Measurements from ENCODE around the gene KRT40.

The KRT40 gene

DNA sequence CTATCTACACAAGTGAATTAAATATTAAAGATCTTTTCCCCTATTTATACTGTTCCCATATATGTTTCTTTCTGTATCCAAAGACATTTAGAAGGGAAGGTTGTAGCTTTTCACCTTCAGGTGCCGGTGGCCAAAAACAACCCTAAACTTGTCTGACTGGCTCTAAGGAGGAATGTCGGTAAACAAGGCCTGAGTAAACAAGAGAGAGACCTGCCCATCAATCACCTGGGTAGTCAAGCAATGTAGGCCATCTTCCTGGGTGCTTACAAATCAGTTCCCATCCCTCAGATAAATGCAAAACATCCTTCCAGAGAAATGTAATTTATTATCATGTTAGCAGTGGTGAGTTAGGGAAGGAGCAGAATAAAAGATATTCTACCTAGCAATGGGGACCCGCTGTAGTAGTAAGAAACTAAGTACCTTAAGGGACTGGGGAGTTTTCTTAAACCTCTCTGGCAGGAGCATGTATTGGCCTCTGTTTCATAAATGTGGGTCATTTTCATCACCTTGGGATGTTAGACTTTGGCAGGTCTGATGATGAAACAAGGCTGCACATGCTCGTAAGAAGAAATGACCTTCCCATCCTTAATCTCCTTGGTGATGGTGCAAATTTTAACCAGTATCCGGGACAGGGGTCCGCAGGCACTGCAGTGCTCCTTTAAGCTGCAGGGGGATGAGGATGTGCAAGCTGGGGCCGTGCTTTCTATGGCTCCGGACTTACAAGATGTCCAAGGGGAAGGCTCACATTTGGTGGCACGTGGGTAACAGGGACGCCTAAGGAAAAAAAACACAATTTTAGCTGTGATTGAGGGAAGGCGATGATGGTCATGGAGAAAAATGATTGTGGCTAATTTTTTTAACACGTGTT lies 25.8 kb downstream of the KRT40 start:
- 84% methylated on average over 11 of the region's 12 CpGs for WGBS
- H3K36me3 ChIP-seq (ENCODE audit: control insufficient read depth in 1 of 2, insufficient read depth in 2 of 2, low read depth in 1 of 2, low read length in 2 of 2), result no peaks in the 10 kb centered on the region

DNA sequence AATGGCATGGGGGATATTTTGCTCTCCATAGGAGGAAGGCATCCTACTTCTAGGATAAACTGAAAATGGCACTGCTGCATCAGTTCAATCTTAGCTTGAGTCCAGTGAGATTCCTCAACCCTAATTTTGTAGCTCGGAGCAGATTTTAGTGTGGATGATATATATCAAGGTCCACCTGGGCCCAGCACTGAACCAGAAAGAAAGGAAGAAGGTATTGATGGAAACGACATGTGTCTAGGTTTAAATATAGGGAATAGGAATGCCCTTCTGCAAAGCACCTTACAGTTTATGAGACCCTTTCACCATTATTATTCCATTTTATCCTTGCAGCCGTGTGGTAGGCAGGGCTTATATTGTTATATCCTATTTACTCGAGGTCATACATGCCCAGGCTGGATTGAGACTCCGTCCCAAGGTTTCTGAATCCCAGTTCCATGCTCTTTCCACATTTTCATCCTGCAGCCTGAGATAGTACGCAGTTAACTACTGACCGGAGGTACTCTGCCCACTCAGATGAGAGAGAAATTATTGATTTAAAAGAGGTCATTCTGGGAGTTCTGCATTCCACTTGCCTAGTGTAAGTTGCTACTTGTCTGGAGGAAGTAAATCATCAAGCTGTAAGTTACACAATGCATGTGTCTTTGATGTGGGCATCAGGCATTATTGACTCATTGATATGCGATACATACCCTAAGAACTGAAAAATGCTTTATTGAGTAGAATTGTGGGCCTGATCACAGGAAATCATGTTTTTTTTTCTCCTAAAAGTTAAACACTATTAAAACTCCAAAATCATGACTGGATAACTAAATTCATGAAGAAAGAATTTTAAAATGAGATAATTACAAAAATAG lies 27.5 kb downstream of the KRT40 start:
- H3K23ac ChIP-seq (ENCODE audit: low read length in 2 of 2), result no peak overlapping the region
- H3K79me1 ChIP-seq (replicated peaks; ENCODE audit: low read length, poor library complexity, severe bottlenecking), result no peaks in the 10 kb centered on the region
- H2AK5ac ChIP-seq (ENCODE audit: low read length, severe bottlenecking), result no peak overlapping the region
- H3K36me3 ChIP-seq (ENCODE audit: control insufficient read depth in 1 of 2, insufficient read depth in 2 of 2, low read depth in 1 of 2, low read length in 2 of 2), result no peaks in the 10 kb centered on the region
- H3K9ac ChIP-seq (ENCODE audit: low read length), result peak overlapping the region; percentile 56
- H2BK12ac ChIP-seq (ENCODE audit: low read length in 2 of 2), result no peak overlapping the region
- H2BK5ac ChIP-seq (ENCODE audit: low read depth, low read length, poor library complexity, severe bottlenecking), result peak overlapping the region; percentile 75
- H3K27ac ChIP-seq (ENCODE audit: low read length, poor library complexity, severe bottlenecking), result peak overlapping the region; percentile 93
- no peak overlapping the region for H3K4me2 ChIP-seq (ENCODE audit: low read length, poor library complexity, severe bottlenecking)
- no peak overlapping the region for H2BK15ac ChIP-seq (ENCODE audit: low read depth, poor library complexity, severe bottlenecking)
- no peak overlapping the region for H4K91ac ChIP-seq (ENCODE audit: low read length)
- no peaks in the 10 kb centered on the region for H3K27me3 ChIP-seq (ENCODE audit: control insufficient read depth in 1 of 2, insufficient read depth in 1 of 2, low read length in 2 of 2)
- no peak overlapping the region for H4K8ac ChIP-seq (ENCODE audit: low read length)
- H3K4me3 ChIP-seq (ENCODE audit: insufficient read depth in 1 of 2, low read depth in 1 of 2, low read length in 2 of 2), result no peak overlapping the region
- no peak overlapping the region for H3K14ac ChIP-seq (ENCODE audit: low read length in 2 of 2)
- H3K4ac ChIP-seq (ENCODE audit: low read depth in 1 of 2, low read length in 2 of 2), result no peak overlapping the region
- no peak overlapping the region for H2BK120ac ChIP-seq (ENCODE audit: low read depth, low read length)
- H3K9me3 ChIP-seq (ENCODE audit: control insufficient read depth, low read length), result no peaks in the 10 kb centered on the region
- H2AFZ ChIP-seq (ENCODE audit: low read depth, low read length), result no peak overlapping the region
- H3K18ac ChIP-seq (ENCODE audit: low read depth in 1 of 2, low read length in 2 of 2), result no peak overlapping the region
- DNase-seq, result peak; percentile 60
- peaks cover 10% of the 10 kb centered on the region for H3K4me1 ChIP-seq (ENCODE audit: control insufficient read depth, insufficient read depth, low read depth, low read length)
- 66% methylated on average over 6 of the region's 8 CpGs for WGBS

More for the DNA sequence above, 25.8 kb downstream of the KRT40 start:
- Histone ChIP-seq H3K27ac (ENCODE audit: low read length, poor library complexity, severe bottlenecking) (peak overlapping the region; percentile 72), H3K9me3 (ENCODE audit: control insufficient read depth, low read length) (no peaks in the 10 kb centered on the region), H3K4me1 (ENCODE audit: control insufficient read depth, insufficient read depth, low read depth, low read length) (peaks cover 12% of the 10 kb centered on the region), H2BK120ac (ENCODE audit: low read depth, low read length) (no peak overlapping the region), H3K14ac (ENCODE audit: low read length in 2 of 2) (no peak overlapping the region), H3K18ac (ENCODE audit: low read depth in 1 of 2, low read length in 2 of 2) (no peak overlapping the region), H3K4me3 (ENCODE audit: insufficient read depth in 1 of 2, low read depth in 1 of 2, low read length in 2 of 2) (no peak overlapping the region), H3K4ac (ENCODE audit: low read depth in 1 of 2, low read length in 2 of 2) (no peak overlapping the region), H2AK5ac (ENCODE audit: low read length, severe bottlenecking) (peak overlapping the region; percentile 93), H2BK15ac (ENCODE audit: low read depth, poor library complexity, severe bottlenecking) (no peak overlapping the region), H4K91ac (ENCODE audit: low read length) (no peak overlapping the region), H4K8ac (ENCODE audit: low read length) (no peak overlapping the region), H2BK12ac (ENCODE audit: low read length in 2 of 2) (no peak overlapping the region), H3K4me2 (ENCODE audit: low read length, poor library complexity, severe bottlenecking) (no peak overlapping the region), H3K9ac (ENCODE audit: low read length) (peak overlapping the region; percentile 56), H2AFZ (ENCODE audit: low read depth, low read length) (no peak overlapping the region), H2BK5ac (ENCODE audit: low read depth, low read length, poor library complexity, severe bottlenecking) (peak overlapping the region; percentile 63), H3K27me3 (ENCODE audit: control insufficient read depth in 1 of 2, insufficient read depth in 1 of 2, low read length in 2 of 2) (no peaks in the 10 kb centered on the region), H3K23ac (ENCODE audit: low read length in 2 of 2) (no peak overlapping the region), H3K79me1 (replicated peaks; ENCODE audit: low read length, poor library complexity, severe bottlenecking) (no peaks in the 10 kb centered on the region)
- no peak for DNase-seq

DNA sequence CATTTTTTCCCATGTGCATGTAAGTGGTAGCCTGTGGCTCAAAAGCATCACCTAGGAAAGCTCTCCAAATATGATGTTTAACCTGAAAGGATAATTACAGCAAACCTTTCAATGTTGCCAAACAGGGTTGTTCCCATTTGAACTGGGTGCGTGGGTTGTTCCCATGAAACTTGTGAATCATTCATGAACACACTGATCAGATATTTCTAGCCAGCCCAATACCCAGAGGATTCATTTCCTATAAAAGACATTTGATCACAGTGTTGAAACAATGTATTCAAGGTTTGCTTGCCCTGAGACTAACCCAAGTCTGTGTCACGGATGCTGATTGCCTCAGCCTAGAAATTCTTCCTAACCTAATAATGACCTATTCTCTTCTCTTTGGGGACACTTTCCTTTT lies 30.2 kb downstream of the KRT40 start:
- no peak overlapping the region for H2AK5ac ChIP-seq (ENCODE audit: low read length, severe bottlenecking)
- peak overlapping the region; percentile 82 for H3K9ac ChIP-seq (ENCODE audit: low read length)
- peaks cover 8% of the 10 kb centered on the region for H3K4me1 ChIP-seq (ENCODE audit: control insufficient read depth, insufficient read depth, low read depth, low read length)
- H2AFZ ChIP-seq (ENCODE audit: low read depth, low read length), result no peak overlapping the region
- no peak overlapping the region for H3K4ac ChIP-seq (ENCODE audit: low read depth in 1 of 2, low read length in 2 of 2)
- H3K79me1 ChIP-seq (replicated peaks; ENCODE audit: low read length, poor library complexity, severe bottlenecking), result no peaks in the 10 kb centered on the region
- no peak overlapping the region for H2BK120ac ChIP-seq (ENCODE audit: low read depth, low read length)
- H3K36me3 ChIP-seq (ENCODE audit: control insufficient read depth in 1 of 2, insufficient read depth in 2 of 2, low read depth in 1 of 2, low read length in 2 of 2), result no peaks in the 10 kb centered on the region
- H3K27ac ChIP-seq (ENCODE audit: low read length, poor library complexity, severe bottlenecking), result no peak overlapping the region
- no peak overlapping the region for H2BK12ac ChIP-seq (ENCODE audit: low read length in 2 of 2)
- H3K14ac ChIP-seq (ENCODE audit: low read length in 2 of 2), result no peak overlapping the region
- no peak overlapping the region for H2BK5ac ChIP-seq (ENCODE audit: low read depth, low read length, poor library complexity, severe bottlenecking)
- H3K18ac ChIP-seq (ENCODE audit: low read depth in 1 of 2, low read length in 2 of 2), result no peak overlapping the region
- no peak overlapping the region for H3K4me3 ChIP-seq (ENCODE audit: insufficient read depth in 1 of 2, low read depth in 1 of 2, low read length in 2 of 2)
- no peak overlapping the region for H4K91ac ChIP-seq (ENCODE audit: low read length)
- 85% methylated on average over 2 of the region's 2 CpGs for WGBS
- no peak overlapping the region for H4K8ac ChIP-seq (ENCODE audit: low read length)
- DNase-seq, result peak; percentile 7
- H3K4me2 ChIP-seq (ENCODE audit: low read length, poor library complexity, severe bottlenecking), result no peak overlapping the region
- H3K23ac ChIP-seq (ENCODE audit: low read length in 2 of 2), result no peak overlapping the region
- no peak overlapping the region for H2BK15ac ChIP-seq (ENCODE audit: low read depth, poor library complexity, severe bottlenecking)
- H3K9me3 ChIP-seq (ENCODE audit: control insufficient read depth, low read length), result no peaks in the 10 kb centered on the region
- H3K27me3 ChIP-seq (ENCODE audit: control insufficient read depth in 1 of 2, insufficient read depth in 1 of 2, low read length in 2 of 2), result no peaks in the 10 kb centered on the region

DNA sequence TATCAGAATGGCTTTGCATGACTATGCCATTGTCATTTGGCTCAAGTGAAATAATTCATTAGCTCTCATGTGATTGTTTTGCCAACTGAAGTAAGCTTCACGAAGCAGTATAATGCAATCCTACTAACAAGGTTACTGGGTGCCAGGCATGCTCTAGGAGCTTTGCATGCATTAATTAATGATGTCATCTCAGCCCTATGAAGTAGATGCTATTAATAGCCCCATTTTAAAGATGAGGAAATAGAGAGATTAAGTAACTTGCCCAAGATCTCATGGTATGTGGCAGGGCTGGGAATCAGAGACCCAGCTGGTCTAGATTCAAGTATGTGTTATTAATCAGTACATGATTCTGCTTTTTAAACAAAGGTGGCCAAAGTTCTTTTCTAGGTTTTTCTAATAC lies 31.5 kb downstream of the KRT40 start:
- H3K27me3 ChIP-seq (ENCODE audit: control insufficient read depth in 1 of 2, insufficient read depth in 1 of 2, low read length in 2 of 2), result no peaks in the 10 kb centered on the region
- no peak overlapping the region for H2BK5ac ChIP-seq (ENCODE audit: low read depth, low read length, poor library complexity, severe bottlenecking)
- H3K27ac ChIP-seq (ENCODE audit: low read length, poor library complexity, severe bottlenecking), result no peak overlapping the region
- H3K23ac ChIP-seq (ENCODE audit: low read length in 2 of 2), result no peak overlapping the region
- no peak overlapping the region for H2BK15ac ChIP-seq (ENCODE audit: low read depth, poor library complexity, severe bottlenecking)
- H3K4me3 ChIP-seq (ENCODE audit: insufficient read depth in 1 of 2, low read depth in 1 of 2, low read length in 2 of 2), result no peak overlapping the region
- H4K91ac ChIP-seq (ENCODE audit: low read length), result no peak overlapping the region
- WGBS, result 100% methylated on average over 1 of the region's 1 CpG
- no peak overlapping the region for H2BK12ac ChIP-seq (ENCODE audit: low read length in 2 of 2)
- H3K18ac ChIP-seq (ENCODE audit: low read depth in 1 of 2, low read length in 2 of 2), result no peak overlapping the region
- H2BK120ac ChIP-seq (ENCODE audit: low read depth, low read length), result no peak overlapping the region
- no peaks in the 10 kb centered on the region for H3K79me1 ChIP-seq (replicated peaks; ENCODE audit: low read length, poor library complexity, severe bottlenecking)
- H4K8ac ChIP-seq (ENCODE audit: low read length), result no peak overlapping the region
- H3K4me1 ChIP-seq (ENCODE audit: control insufficient read depth, insufficient read depth, low read depth, low read length), result peaks cover 3% of the 10 kb centered on the region
- no peak overlapping the region for H2AK5ac ChIP-seq (ENCODE audit: low read length, severe bottlenecking)
- no peaks in the 10 kb centered on the region for H3K9me3 ChIP-seq (ENCODE audit: control insufficient read depth, low read length)
- no peak overlapping the region for H3K4ac ChIP-seq (ENCODE audit: low read depth in 1 of 2, low read length in 2 of 2)
- no peak overlapping the region for H3K14ac ChIP-seq (ENCODE audit: low read length in 2 of 2)
- peak overlapping the region; percentile 82 for H3K9ac ChIP-seq (ENCODE audit: low read length)
- no peak overlapping the region for H2AFZ ChIP-seq (ENCODE audit: low read depth, low read length)
- H3K4me2 ChIP-seq (ENCODE audit: low read length, poor library complexity, severe bottlenecking), result no peak overlapping the region
- no peaks in the 10 kb centered on the region for H3K36me3 ChIP-seq (ENCODE audit: control insufficient read depth in 1 of 2, insufficient read depth in 2 of 2, low read depth in 1 of 2, low read length in 2 of 2)
- peak; percentile 78 for DNase-seq
